CD4-positive, alpha-beta T cell (primary cell): ENCODE measurements around the gene COL5A1. TPM values are rescaled to one million over a fixed set of nuclear protein-coding genes. Genes with fewer than 3 reads are reported as not detected.

Experiments
- ATAC-seq: fragments of 200-7000 bp; cut with Tn5 transposase; one replicate; pipeline ENCODE4 v1.10.0; 2022; ENCODE audit warnings: mild to moderate bottlenecking; ENCODE audit not compliant: poor library complexity
- CTCF ChIA-PET: fragments of 350-600 bp; sonication (Branson Sonifier 250); formaldehyde crosslinking; loops from one replicate; lab custom pipeline; 2021; ENCODE audit warnings: antibody characterized with exemption, inconsistent platforms; lab: Charles Lee
- POLR2A ChIA-PET: fragments of 350-600 bp; sonication (Branson Sonifier 250); formaldehyde crosslinking; loops from one replicate; lab custom pipeline; 2021; ENCODE audit warnings: antibody characterized with exemption, inconsistent platforms; lab: Charles Lee
- DNase-seq, 14 experiments: peaks; one replicate each; pipeline ENCODE4 v3.0.0-alpha.2; 2013 to 2020; ENCODE audit warnings: mixed read lengths in 2 of 14
- H3K27ac ChIP-seq, 2 donors: one replicate each; pipeline versions ENCODE4 v1.5.1 to v1.7.0; 2013; ENCODE audit warnings: low read length in 2 of 2, low read depth in 1 of 2, mild to moderate bottlenecking in 1 of 2
- H3K27me3 ChIP-seq, 2 experiments: 1 replicate in 1 of 2; 2 replicates in 1 of 2; pipeline versions ENCODE4 v1.6.1 to v1.7.0; 2013; ENCODE audit warnings: low read length in 2 of 2, control low read depth in 1 of 2, mild to moderate bottlenecking in 1 of 2, moderate library complexity in 1 of 2; ENCODE audit not compliant: insufficient read depth in 2 of 2, control insufficient read depth in 1 of 2
- H3K36me3 ChIP-seq: one replicate; pipeline ENCODE4 v1.6.1; 2013; ENCODE audit warnings: low read length, control low read depth; ENCODE audit not compliant: insufficient read depth
- H3K4me1 ChIP-seq: one replicate; pipeline ENCODE4 v1.6.1; 2013; ENCODE audit warnings: low read length, control low read depth; ENCODE audit not compliant: insufficient read depth
- H3K4me3 ChIP-seq: one replicate; pipeline ENCODE4 v1.5.1; 2013; ENCODE audit warnings: mild to moderate bottlenecking, low read length, moderate library complexity
- H3K9me3 ChIP-seq, 2 experiments: 1 replicate in 1 of 2; 2 replicates in 1 of 2; pipeline versions ENCODE4 v1.6.1 to v1.7.0; 2013; ENCODE audit warnings: low read length in 2 of 2, mild to moderate bottlenecking in 2 of 2, control low read depth in 1 of 2, moderate library complexity in 1 of 2; ENCODE audit not compliant: control insufficient read depth in 1 of 2, insufficient read depth in 1 of 2
- H3K27ac Mint-ChIP-seq: one replicate; pipeline ENCODE4 v1.8.0; 2020; ENCODE audit warnings: mixed read lengths
- H3K27me3 Mint-ChIP-seq: one replicate; pipeline ENCODE4 v1.8.0; 2021; ENCODE audit warnings: mixed read lengths
- H3K36me3 Mint-ChIP-seq: one replicate; pipeline ENCODE4 v1.8.0; 2021; ENCODE audit warnings: low read depth, mixed read lengths
- H3K4me1 Mint-ChIP-seq: one replicate; pipeline ENCODE4 v1.8.0; 2021; ENCODE audit warnings: low read depth, mixed read lengths
- H3K4me3 Mint-ChIP-seq: one replicate; pipeline ENCODE4 v1.8.0; 2020; ENCODE audit warnings: mild to moderate bottlenecking, mixed read lengths
- H3K9me3 Mint-ChIP-seq: one replicate; pipeline ENCODE4 v1.8.0; 2020; ENCODE audit warnings: mixed read lengths
- intact Hi-C, 2 experiments: fragments of 100-400 bp; cut with DNase I in 1 of 2; cut with micrococcal nuclease in 1 of 2; formaldehyde crosslinking; loops; one replicate each; pipeline versions ENCODE4 v1.15.1 to v1.9.0; 2023 to 2025; cut with DNase I, micrococcal nuclease
- total RNA-seq, 174 experiments: library from RNA in 2 of 174; stranded (reverse) in 2 of 174; gene quantifications; one replicate each; pipeline ENCODE4 v1.2.3 and lab custom pipeline; 2021 to 2026
- TF ChIP-seq, protein P1 (sequence below): fragments of 200-600 bp; IDR thresholded peaks from one replicate; pipeline ENCODE4 v1.8.0; 2022; ENCODE audit warnings: antibody characterized with exemption, mild to moderate bottlenecking

Gene COL5A1
- total RNA-seq, 2 experiments from 2014 or later = 0.41 to 0.50 TPM

DNA sequence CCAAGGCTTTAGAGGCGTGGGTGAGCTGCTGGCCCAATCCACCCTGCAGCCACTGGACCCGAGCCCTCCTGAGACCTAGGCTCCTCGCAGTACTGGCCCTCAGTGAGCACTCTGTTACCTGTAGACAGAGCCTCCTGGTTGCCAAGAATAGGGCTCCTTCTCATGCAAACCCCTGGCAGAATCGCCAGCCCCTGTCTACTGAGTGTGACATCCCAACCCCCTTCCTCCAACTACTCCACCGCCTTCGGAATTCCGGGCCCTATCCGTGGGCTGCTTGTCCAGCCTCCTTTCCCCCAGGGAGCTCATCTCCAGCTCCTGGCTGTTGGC, 23.8 kb upstream of the COL5A1 start:
- Mint-ChIP-seq H3K4me3 (no peak overlapping the region), H3K27me3 (no peaks in the 10 kb centered on the region), H3K9me3 (peaks cover 2% of the 10 kb centered on the region), H3K27ac (no peak overlapping the region), H3K4me1 (no peaks in the 10 kb centered on the region), H3K36me3 (no peaks in the 10 kb centered on the region)
- ChIA-PET POLR2A (no interaction called here), CTCF (no interaction called here)
- intact Hi-C loops = no loop called here
- Histone ChIP-seq H3K4me1 (no peaks in the 10 kb centered on the region), H3K27ac (no peak overlapping the region), H3K4me3 (no peak overlapping the region), H3K9me3 (peaks cover 0 to 3% of the 10 kb centered on the region in 2 experiments), H3K36me3 (no peaks in the 10 kb centered on the region), H3K27me3 (no peaks in the 10 kb centered on the region)
- ATAC-seq = no peak
- TF ChIP-seq, protein P1, sequence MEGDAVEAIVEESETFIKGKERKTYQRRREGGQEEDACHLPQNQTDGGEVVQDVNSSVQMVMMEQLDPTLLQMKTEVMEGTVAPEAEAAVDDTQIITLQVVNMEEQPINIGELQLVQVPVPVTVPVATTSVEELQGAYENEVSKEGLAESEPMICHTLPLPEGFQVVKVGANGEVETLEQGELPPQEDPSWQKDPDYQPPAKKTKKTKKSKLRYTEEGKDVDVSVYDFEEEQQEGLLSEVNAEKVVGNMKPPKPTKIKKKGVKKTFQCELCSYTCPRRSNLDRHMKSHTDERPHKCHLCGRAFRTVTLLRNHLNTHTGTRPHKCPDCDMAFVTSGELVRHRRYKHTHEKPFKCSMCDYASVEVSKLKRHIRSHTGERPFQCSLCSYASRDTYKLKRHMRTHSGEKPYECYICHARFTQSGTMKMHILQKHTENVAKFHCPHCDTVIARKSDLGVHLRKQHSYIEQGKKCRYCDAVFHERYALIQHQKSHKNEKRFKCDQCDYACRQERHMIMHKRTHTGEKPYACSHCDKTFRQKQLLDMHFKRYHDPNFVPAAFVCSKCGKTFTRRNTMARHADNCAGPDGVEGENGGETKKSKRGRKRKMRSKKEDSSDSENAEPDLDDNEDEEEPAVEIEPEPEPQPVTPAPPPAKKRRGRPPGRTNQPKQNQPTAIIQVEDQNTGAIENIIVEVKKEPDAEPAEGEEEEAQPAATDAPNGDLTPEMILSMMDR = no peak
- peak in 1 of 14 experiments; percentile 16 for DNase-seq

GRCh38 chr9:134618163-134618832, 23.3 kb upstream of the COL5A1 start:
- H3K4me1 ChIP-seq = no peaks in the 10 kb centered on the region
- H3K9me3 ChIP-seq = no peaks in the 10 kb centered on the region
- ATAC-seq (no peak), DNase-seq (peak in 1 of 14 experiments; percentile 21)
- Mint-ChIP-seq H3K36me3 (no peaks in the 10 kb centered on the region), H3K4me3 (no peak overlapping the region), H3K27ac (no peak overlapping the region), H3K4me1 (no peaks in the 10 kb centered on the region), H3K9me3 (no peaks in the 10 kb centered on the region), H3K27me3 (no peaks in the 10 kb centered on the region)
- H3K4me3 ChIP-seq = no peak overlapping the region
- intact Hi-C loops = no loop called here
- H3K27me3 ChIP-seq = no peaks in the 10 kb centered on the region
- H3K27ac ChIP-seq = no peak overlapping the region
- ChIA-PET POLR2A (no interaction called here), CTCF (no interaction called here)
- TF ChIP-seq, protein P1 = no peak
- H3K36me3 ChIP-seq = no peaks in the 10 kb centered on the region

GRCh38 chr9:134618833-134619447, 22.7 kb upstream of the COL5A1 start:
- Mint-ChIP-seq H3K9me3 (no peaks in the 10 kb centered on the region), H3K27ac (no peak overlapping the region), H3K36me3 (no peaks in the 10 kb centered on the region), H3K4me1 (no peaks in the 10 kb centered on the region), H3K4me3 (no peak overlapping the region), H3K27me3 (no peaks in the 10 kb centered on the region)
- CTCF ChIA-PET = no interaction called here
- no peaks in the 10 kb centered on the region for H3K9me3 ChIP-seq
- no peaks in the 10 kb centered on the region for H3K4me1 ChIP-seq
- DNase-seq (peak in 1 of 14 experiments; percentile 15), ATAC-seq (no peak)
- intact Hi-C loops = no loop called here
- POLR2A ChIA-PET = no interaction called here
- no peak overlapping the region for H3K27ac ChIP-seq
- H3K4me3 ChIP-seq = no peak overlapping the region
- no peaks in the 10 kb centered on the region for H3K36me3 ChIP-seq
- TF ChIP-seq, protein P1 = no peak
- H3K27me3 ChIP-seq = no peaks in the 10 kb centered on the region
